ENCODE data around the gene IL1RL2. TPM values are rescaled to one million over a fixed set of nuclear protein-coding genes. Genes with fewer than 3 reads are reported as not detected.

Gene IL1RL2
- total RNA-seq, 1 experiment from 2014 or later: not detected

DNA sequence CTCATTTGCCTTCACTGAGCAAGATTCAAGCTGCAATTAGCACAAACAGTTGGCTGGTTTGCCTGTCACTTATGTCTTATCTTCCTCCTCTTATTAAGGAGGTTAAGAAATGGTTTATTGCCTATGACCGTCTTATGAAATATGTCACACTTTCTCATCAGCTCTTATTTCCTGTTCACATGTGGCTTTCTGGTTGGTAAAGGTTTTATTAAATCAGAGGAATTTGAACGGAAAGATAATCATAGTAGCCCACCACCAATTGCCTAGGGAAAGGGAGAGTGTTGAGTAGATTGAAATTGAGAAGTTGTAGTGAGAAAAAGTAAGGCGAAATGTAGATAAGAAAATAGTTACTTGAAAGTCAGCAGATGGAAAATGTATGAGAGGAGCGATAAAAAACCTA is 48.5 kb upstream of the IL1RL2 start:
- no TSS peak for BruUV-seq (replicated peaks)
- POLR2A ChIA-PET: no interaction called here
- no peak overlapping the region for H3K27ac ChIP-seq (ENCODE audit: low read length)
- CTCF ChIA-PET: no interaction called here
- H3K36me3 ChIP-seq (ENCODE audit: control insufficient read depth, insufficient read depth, low read length): no peaks in the 10 kb centered on the region
- no peak for TF ChIP-seq SIN3A (IDR thresholded peaks at IDR 0.05; ENCODE audit: borderline replicate concordance, insufficient read depth, low read depth, low read length)
- TF ChIP-seq TCF7L2 (IDR thresholded peaks at IDR 0.05; ENCODE audit: low read depth, low read length): no peak
- in situ Hi-C loops (cut with HindIII; ENCODE audit: low pct_unique_long_range_greater_than_20kb, low sequenced_read_pairs): no loop called here
- peaks cover 7% of the 10 kb centered on the region for H3K27me3 ChIP-seq (ENCODE audit: control insufficient read depth, insufficient read depth, low read length)
- H3K9me3 ChIP-seq (ENCODE audit: control insufficient read depth, insufficient read depth, low read depth, low read length): no peaks in the 10 kb centered on the region
- intact Hi-C loops (cut with micrococcal nuclease; ENCODE audit: unreplicated experiment): no loop called here
- H3K4me3 ChIP-seq (ENCODE audit: low read depth in 2 of 2, low read length in 2 of 2): no peak overlapping the region
- peaks cover 3% of the 10 kb centered on the region; the same call in 1 of the 2 replicates for H3K4me1 ChIP-seq (ENCODE audit: control insufficient read depth, insufficient read depth, low read length)
- ATAC-seq (no peak), DNase-seq (ENCODE audit: low read depth, low spot score) (no peak)

DNA sequence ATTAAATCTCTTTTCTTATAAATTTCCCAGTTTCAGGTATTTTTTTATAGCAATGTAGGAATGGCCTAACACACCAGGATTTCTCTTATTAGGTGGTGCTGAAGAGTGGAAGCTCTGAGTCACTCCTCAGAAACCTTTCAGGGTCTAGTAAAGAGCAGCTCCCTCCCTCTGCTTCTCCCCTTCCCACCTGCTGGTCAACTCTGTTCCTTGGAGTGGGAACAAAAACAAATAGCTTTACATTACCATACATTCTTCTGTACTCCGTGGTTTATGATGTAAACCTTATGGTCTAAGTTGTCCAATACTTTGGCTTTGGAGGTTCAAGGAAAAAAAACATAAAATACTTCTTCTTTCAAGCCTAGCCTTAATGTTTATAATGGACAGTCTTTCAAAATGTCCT is 47.0 kb upstream of the IL1RL2 start:
- in situ Hi-C loops (cut with HindIII; ENCODE audit: low pct_unique_long_range_greater_than_20kb, low sequenced_read_pairs): no loop called here
- no TSS peak for BruUV-seq (replicated peaks)
- CTCF ChIA-PET: no interaction called here

More for the DNA sequence above, 47.0 kb upstream of the IL1RL2 start:
- no peak overlapping the region for H3K4me3 ChIP-seq (ENCODE audit: low read depth in 2 of 2, low read length in 2 of 2)
- no peaks in the 10 kb centered on the region for H3K36me3 ChIP-seq (ENCODE audit: control insufficient read depth, insufficient read depth, low read length)
- ATAC-seq (no peak), DNase-seq (ENCODE audit: low read depth, low spot score) (no peak)
- H3K27ac ChIP-seq (ENCODE audit: low read length): no peak overlapping the region
- intact Hi-C loops (cut with micrococcal nuclease; ENCODE audit: unreplicated experiment): no loop called here
- peaks cover 3% of the 10 kb centered on the region; the same call in 1 of the 2 replicates for H3K4me1 ChIP-seq (ENCODE audit: control insufficient read depth, insufficient read depth, low read length)
- POLR2A ChIA-PET: no interaction called here
- TF ChIP-seq, protein P1, sequence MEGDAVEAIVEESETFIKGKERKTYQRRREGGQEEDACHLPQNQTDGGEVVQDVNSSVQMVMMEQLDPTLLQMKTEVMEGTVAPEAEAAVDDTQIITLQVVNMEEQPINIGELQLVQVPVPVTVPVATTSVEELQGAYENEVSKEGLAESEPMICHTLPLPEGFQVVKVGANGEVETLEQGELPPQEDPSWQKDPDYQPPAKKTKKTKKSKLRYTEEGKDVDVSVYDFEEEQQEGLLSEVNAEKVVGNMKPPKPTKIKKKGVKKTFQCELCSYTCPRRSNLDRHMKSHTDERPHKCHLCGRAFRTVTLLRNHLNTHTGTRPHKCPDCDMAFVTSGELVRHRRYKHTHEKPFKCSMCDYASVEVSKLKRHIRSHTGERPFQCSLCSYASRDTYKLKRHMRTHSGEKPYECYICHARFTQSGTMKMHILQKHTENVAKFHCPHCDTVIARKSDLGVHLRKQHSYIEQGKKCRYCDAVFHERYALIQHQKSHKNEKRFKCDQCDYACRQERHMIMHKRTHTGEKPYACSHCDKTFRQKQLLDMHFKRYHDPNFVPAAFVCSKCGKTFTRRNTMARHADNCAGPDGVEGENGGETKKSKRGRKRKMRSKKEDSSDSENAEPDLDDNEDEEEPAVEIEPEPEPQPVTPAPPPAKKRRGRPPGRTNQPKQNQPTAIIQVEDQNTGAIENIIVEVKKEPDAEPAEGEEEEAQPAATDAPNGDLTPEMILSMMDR (IDR thresholded peaks at IDR 0.05): no peak
- no peak for TF ChIP-seq POLR2AphosphoS5 (IDR thresholded peaks at IDR 0.05; ENCODE audit: low read depth, low read length)
- TF ChIP-seq TCF7L2 (IDR thresholded peaks at IDR 0.05; ENCODE audit: low read depth, low read length): no peak
- TF ChIP-seq, protein P2, sequence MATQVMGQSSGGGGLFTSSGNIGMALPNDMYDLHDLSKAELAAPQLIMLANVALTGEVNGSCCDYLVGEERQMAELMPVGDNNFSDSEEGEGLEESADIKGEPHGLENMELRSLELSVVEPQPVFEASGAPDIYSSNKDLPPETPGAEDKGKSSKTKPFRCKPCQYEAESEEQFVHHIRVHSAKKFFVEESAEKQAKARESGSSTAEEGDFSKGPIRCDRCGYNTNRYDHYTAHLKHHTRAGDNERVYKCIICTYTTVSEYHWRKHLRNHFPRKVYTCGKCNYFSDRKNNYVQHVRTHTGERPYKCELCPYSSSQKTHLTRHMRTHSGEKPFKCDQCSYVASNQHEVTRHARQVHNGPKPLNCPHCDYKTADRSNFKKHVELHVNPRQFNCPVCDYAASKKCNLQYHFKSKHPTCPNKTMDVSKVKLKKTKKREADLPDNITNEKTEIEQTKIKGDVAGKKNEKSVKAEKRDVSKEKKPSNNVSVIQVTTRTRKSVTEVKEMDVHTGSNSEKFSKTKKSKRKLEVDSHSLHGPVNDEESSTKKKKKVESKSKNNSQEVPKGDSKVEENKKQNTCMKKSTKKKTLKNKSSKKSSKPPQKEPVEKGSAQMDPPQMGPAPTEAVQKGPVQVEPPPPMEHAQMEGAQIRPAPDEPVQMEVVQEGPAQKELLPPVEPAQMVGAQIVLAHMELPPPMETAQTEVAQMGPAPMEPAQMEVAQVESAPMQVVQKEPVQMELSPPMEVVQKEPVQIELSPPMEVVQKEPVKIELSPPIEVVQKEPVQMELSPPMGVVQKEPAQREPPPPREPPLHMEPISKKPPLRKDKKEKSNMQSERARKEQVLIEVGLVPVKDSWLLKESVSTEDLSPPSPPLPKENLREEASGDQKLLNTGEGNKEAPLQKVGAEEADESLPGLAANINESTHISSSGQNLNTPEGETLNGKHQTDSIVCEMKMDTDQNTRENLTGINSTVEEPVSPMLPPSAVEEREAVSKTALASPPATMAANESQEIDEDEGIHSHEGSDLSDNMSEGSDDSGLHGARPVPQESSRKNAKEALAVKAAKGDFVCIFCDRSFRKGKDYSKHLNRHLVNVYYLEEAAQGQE (IDR thresholded peaks at IDR 0.05; ENCODE audit: insufficient read depth in 1 of 2, low read depth in 2 of 2, low read length in 1 of 2): no peak
- no peak for TF ChIP-seq SIN3A (IDR thresholded peaks at IDR 0.05; ENCODE audit: borderline replicate concordance, insufficient read depth, low read depth, low read length)
- H3K9me3 ChIP-seq (ENCODE audit: control insufficient read depth, insufficient read depth, low read depth, low read length): peaks cover 11% of the 10 kb centered on the region; the same call in 1 of the 2 replicates
- H3K27me3 ChIP-seq (ENCODE audit: control insufficient read depth, insufficient read depth, low read length): peaks cover 4% of the 10 kb centered on the region; the same call in 1 of the 2 replicates
